GM18520 (cell line): ENCODE data around the gene AOC2.
"Not testable (repeated sequence)": the region's sequence is repeated elsewhere in the genome, so short reads cannot be mapped to it uniquely, and the experiment has no call there.

Experiments
- ATAC-seq: cut with Tn5 transposase; IDR thresholded peaks from one replicate; pipeline ENCODE4 v1.9.1; 2021; ENCODE audit not compliant: unreplicated experiment

AOC2 gene

DNA sequence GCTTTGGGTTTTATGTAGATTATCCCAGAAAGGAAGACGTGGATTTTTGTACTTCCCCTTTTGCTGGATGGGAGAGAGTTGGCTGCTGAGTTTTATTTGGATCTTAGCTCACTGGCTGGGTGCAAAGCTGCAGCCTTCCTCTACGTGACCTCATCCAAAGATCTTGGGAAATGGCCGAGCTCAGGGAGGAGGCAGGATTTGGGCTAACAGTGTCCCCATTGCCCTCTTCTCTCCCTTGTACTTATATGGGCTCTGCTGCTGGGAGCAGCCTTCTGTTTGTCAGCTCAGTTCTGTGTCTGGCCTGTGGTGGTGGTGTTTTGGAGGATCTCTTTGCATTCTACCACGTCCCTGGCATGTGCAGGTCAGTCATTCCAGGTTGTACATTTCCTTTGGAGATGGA, 8.6 kb downstream of the AOC2 start:
- ATAC-seq, result no peak

GRCh38 chr17:42853597-42853967, 9.2 kb downstream of the AOC2 start:
- ATAC-seq, result no peak

DNA sequence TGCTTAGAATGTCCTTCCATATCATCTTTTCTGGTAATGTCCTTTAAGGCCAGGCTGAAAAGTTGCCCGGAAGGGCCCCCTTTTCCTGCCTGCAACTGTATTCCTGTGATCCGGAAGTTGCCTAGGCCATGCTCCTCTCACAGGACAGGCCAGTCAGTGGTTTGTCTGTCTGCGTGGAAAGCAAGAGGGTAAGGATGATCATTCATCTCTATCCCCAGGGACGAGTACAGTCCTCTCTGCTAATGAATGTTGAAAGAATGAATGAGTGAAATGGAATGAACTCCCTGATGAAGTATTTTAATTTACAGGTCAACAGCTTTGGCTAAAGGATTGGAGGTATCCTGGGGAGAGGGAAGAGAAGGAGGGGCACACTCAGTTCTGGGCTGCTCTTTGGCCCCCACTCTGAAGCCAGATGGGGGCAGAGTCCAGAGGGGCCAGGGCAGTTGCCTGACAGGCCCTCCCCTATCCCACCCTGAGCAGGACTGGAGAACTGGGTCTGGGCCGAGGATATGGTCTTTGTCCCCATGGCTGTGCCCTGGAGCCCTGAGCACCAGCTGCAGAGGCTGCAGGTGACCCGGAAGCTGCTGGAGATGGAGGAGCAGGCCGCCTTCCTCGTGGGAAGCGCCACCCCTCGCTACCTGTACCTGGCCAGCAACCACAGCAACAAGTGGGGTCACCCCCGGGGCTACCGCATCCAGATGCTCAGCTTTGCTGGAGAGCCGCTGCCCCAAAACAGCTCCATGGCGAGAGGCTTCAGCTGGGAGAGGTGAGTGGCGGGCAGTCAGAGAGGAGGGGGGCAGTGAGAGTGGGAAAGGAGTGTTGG, 9.8 kb downstream of the AOC2 start:
- ATAC-seq, result no peak

- ATAC-seq, result no peak
Observed at GRCh38 chr17:42855048-42855596, 10.7 kb downstream of the AOC2 start.

DNA sequence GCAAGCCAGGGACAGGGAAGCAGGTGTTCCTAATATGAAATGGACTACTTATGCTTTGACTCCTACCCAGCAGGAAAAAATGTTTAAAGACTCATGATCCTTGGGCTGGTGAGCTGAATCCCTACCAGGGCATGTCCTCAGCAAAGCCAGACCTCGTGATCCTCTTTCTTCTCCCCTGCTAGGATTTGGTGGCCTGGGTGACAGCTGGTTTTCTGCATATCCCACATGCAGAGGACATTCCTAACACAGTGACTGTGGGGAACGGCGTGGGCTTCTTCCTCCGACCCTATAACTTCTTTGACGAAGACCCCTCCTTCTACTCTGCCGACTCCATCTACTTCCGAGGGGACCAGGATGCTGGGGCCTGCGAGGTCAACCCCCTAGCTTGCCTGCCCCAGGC, 11.7 kb downstream of the AOC2 start:
- ATAC-seq, result not testable (repeated sequence)

DNA sequence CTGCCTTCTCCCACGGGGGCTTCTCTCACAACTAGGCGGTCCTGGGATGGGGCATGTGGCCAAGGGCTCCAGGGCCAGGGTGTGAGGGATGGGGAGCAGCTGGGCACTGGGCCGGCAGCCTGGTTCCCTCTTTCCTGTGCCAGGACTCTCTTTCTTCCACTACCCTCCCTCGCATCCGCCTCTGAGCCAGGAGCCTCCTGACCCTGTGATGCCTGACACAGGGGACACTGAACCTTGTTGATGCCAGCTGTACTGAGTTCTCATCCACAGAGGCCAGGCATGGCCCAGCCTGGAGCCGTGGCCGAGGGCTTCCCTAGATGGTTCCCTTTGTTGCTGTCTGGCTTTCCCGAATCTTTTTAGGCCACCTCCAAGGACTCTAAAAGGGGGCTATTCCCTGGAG, 12.1 kb downstream of the AOC2 start:
- ATAC-seq, result not testable (repeated sequence)

GRCh38 chr17:42857389-42857788, 13.0 kb downstream of the AOC2 start:
- no peak for ATAC-seq

DNA sequence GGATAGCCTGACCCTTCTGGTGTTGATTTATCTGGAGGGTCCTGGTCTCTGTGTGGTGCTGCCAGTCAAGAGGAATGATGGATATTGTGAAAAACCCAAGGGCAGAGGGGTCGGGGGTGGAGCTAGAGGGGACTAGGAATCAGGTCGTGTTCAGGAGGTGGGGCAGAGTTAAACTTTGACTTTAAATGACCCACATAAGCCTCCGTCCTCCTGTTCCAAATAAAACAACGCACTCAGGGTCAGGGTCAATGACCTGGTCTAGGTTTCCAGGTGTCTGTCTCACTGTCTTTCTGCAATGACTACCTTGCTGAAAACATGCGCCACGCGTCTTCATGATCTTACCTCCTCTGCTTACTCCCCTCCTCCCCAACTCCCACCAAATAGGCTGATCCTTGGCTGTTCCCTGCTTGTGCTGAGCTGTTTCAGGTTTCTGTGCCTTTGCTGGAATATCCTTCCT, 21.3 kb downstream of the AOC2 start:
- no peak for ATAC-seq

DNA sequence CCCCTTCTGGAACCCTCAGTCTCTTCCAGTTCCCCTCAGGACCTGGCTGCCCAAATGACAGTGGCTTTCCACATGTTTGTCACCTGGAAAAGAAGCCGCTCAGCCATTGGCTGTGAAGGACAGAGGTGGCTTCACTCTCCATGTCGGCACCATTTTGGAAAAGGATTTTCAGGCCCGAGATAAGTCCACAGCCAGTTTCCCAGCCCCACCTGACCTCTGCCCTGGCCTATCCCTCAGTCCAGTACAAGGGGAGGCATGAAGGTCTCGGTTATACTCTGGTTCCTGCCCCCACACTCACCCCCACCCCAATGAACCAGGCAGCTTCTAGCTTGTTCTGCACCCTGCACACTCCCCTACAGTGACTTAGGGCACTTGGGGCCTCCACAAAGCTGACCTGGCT, 21.8 kb downstream of the AOC2 start:
- ATAC-seq, result no peak

DNA sequence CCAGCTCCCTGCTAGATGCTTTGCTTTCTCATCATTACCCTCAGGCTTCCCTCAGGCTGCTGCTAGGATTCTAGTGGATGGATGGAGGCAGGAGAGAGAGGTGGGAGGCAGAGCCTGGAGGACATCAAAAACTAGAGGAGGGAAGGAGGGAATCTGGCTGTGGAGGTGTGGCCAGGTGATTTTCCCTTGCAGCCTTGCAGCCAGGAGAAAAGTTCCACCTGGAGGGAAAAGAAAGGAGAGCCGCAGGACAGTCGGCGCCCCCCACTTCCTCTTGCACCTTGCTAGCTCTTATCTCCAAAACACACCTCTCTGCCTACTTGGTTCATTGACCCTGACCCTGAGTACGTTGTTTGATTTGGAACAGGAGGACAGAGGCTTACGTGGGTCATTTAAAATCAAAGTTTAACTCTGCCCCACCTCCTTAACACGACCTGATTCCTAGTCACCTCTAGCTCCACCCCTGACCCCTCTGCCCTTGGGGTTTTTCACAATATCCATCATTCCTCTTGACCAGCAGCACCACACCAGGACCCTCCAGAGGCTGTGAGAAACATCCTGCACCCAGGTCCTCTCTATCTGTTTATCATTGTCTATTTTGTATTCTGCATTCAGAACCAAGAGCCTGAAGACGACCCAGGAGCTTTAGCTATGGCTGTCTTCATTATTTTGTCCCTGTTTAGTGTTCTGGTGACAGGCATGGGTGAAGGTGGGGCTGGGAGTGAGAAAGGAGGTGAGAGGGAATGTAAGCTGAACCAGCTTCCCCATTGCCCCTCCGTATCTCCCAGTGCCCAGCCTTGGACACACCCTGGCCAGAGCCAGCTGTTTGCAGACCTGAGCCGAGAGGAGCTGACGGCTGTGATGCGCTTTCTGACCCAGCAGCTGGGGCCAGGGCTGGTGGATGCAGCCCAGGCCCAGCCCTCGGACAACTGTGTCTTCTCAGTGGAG, 22.5 kb downstream of the AOC2 start:
- ATAC-seq, result no peak

DNA sequence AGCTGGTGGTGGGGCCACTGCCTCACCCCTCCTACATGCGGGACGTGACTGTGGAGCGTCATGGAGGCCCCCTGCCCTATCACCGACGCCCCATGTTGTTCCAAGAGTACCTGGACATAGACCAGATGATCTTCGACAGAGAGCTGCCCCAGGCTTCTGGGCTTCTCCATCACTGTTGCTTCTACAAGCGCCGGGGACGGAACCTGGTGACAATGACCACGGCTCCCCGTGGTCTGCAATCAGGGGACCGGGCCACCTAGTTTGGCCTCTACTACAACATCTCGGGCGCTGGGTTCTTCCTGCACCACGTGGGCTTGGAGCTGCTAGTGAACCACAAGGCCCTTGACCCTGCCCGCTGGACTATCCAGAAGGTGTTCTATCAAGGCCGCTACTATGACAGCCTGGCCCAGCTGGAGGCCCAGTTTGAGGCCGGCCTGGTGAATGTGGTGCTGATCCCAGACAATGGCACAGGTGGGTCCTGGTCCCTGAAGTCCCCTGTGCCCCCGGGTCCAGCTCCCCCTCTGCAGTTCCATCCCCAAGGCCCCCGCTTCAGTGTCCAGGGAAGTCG, 23.4 kb downstream of the AOC2 start:
- not testable (repeated sequence) for ATAC-seq

DNA sequence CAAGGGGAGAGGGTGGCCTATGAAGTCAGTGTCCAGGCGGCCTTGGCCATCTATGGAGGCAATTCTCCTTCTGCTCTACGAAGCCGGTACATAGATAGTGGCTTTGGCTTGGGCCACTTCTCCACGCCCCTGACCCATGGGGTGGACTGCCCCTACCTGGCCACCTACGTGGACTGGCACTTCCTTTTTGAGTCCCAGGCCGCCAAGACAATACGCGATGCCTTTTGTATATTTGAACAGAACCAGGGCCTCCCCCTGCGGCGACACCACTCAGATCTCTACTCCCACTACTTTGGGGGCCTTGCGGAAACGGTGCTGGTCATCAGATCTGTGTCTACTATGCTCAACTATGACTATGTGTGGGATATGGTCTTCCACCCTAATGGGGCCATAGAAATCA, 24.0 kb downstream of the AOC2 start:
- ATAC-seq, result no peak

GRCh38 chr17:42871647-42872046, 27.3 kb downstream of the AOC2 start:
- ATAC-seq, result no peak

GRCh38 chr17:42872251-42872965, 28.0 kb downstream of the AOC2 start:
- ATAC-seq, result no peak

DNA sequence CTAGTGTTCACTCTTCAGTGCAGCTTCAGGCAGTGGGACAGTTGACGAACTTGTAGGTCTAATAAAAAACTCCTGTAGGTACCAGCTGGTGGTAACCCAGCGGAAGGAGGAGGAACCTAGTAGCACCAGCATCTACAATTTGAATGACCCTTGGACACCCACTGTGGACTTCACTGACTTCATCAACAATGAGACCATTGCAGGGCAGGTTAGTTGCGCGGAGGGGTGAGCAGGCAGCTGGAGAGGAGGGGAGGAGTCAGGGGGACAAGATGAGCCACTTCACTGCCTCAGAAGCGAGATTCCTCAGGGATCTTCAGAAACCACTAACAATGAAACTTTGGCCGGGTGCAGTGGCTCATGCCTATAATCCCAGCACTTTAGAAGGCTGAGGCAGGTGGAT, 28.9 kb downstream of the AOC2 start:
- ATAC-seq, result no peak

- not testable (repeated sequence) for ATAC-seq
Observed at GRCh38 chr17:42873932-42874695, 29.7 kb downstream of the AOC2 start.

GRCh38 chr17:42877037-42877436, 32.7 kb downstream of the AOC2 start:
- ATAC-seq, result no peak

- ATAC-seq, result no peak
Observed at GRCh38 chr17:42878123-42878880, 33.9 kb downstream of the AOC2 start.

DNA sequence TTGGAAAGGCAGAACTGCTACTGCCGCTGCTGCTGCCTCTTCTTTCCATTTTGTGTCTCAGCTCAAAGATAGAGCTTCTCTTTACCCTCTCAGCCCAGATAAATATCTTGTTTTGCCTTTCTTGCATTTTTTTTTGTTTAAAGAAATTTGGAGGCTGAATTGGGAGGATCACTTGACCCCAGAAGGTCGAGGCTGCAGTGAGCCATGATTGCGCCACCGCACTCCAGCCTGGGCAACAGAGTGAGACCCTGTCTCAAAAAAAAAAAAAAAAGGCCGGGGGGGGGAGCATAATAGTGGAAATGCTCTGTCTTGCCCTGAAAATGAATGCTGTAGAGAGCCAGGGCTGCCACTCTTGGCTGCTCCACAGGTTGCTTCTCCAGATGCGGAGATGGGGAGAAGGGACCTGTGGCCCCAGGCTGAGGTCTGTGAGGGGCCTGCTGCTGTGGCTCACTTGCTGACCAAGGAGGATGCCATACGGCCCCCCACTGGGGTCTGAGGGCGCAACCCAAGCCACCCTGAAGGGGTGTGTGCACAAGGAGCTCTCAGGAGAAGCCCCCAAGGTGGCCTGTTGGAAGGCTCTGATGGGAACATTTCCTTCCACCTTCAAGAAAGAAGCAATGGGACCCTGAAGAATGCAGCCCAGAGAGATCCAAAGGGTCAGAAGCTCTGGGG, 34.7 kb downstream of the AOC2 start:
- ATAC-seq, result no peak
